GM12865 (cell line): ENCODE measurements around the gene SMDT1.
"Not testable (repeated sequence)": the region's sequence is repeated elsewhere in the genome, so short reads cannot be mapped to it uniquely, and the experiment has no call there.

ENCODE experiments used
- DNase-seq: peaks from one replicate; pipeline ENCODE4 v3.0.0; 2010; ENCODE audit warnings: low read depth
- H3K4me3 ChIP-seq: 2 replicates; pipeline ENCODE4 v1.5.1; 2011; ENCODE audit warnings: mild to moderate bottlenecking, low read depth, low read length, control low read depth
- CTCF ChIP-seq: IDR thresholded peaks from 2 replicates; pipeline ENCODE4 v1.5.1; 2011; ENCODE audit warnings: low read length, control low read depth, low read depth, inconsistent platforms; ENCODE audit not compliant: insufficient read depth; ENCODE audit errors: missing control alignments

The SMDT1 gene

GRCh38 chr22:42070517-42071422, 8.7 kb upstream of the SMDT1 start, which contains the start of gene NAGA:
NAGA (minus strand) TSS chr22:42070812; CDS start chr22:42070297, 515 bp downstream.
- peak; percentile 98 for DNase-seq
- TF ChIP-seq CTCF, result no peak
- H3K4me3 ChIP-seq, result peak within 1 kb of the TSS; percentile 77

GRCh38 chr22:42071508-42071907, 8.0 kb upstream of the SMDT1 start:
- peak overlapping the region; percentile 77 for H3K4me3 ChIP-seq
- DNase-seq, result not testable (repeated sequence)

GRCh38 chr22:42072606-42073330, 6.7 kb upstream of the SMDT1 start:
- peak; percentile 30 for DNase-seq
- TF ChIP-seq CTCF, result no peak

GRCh38 chr22:42073621-42074041, 5.9 kb upstream of the SMDT1 start:
- TF ChIP-seq CTCF, result no peak
- DNase-seq, result no peak
- no peak overlapping the region; the same call in 1 of the 2 replicates for H3K4me3 ChIP-seq

More at GRCh38 chr22:42072606-42073330, 6.7 kb upstream of the SMDT1 start:
- H3K4me3 ChIP-seq, result no peak overlapping the region

GRCh38 chr22:42074132-42074811, 5.2 kb upstream of the SMDT1 start, which contains the start of gene PHETA2:
PHETA2 (plus strand) TSS chr22:42074248; CDS start chr22:42077294, 3,046 bp downstream.
- H3K4me3 ChIP-seq, result peak within 1 kb of the TSS; percentile 36
- TF ChIP-seq CTCF, result peak; percentile 39
- peak; percentile 54 for DNase-seq

GRCh38 chr22:42074846-42075676, 4.4 kb upstream of the SMDT1 start:
- H3K4me3 ChIP-seq, result peak overlapping the region; percentile 36
- DNase-seq, result no peak
- no peak for TF ChIP-seq CTCF
